B cell (primary cell): ENCODE results near the gene C3. TPM values are rescaled to one million over a fixed set of nuclear protein-coding genes. Genes with fewer than 3 reads are reported as not detected.

Experiments
- ATAC-seq: fragments of 200-7000 bp; cut with Tn5 transposase; one replicate; pipeline ENCODE4 v1.10.0; 2021; ENCODE audit warnings: low read depth, mild to moderate bottlenecking, moderate number of reproducible peaks, moderate library complexity
- CTCF ChIA-PET: fragments of 350-600 bp; sonication (Branson Sonifier 250); formaldehyde crosslinking; loops from one replicate; lab custom pipeline; 2021; ENCODE audit warnings: antibody characterized with exemption, inconsistent platforms; lab: Charles Lee
- POLR2A ChIA-PET: fragments of 350-600 bp; sonication (Branson Sonifier 250); formaldehyde crosslinking; loops from one replicate; lab custom pipeline; 2021; ENCODE audit warnings: antibody characterized with exemption; lab: Charles Lee
- DNase-seq: peaks from one replicate; pipeline ENCODE4 v3.0.0; 2013
- H2AFZ ChIP-seq: 2 replicates; pipeline ENCODE4 v1.6.1; 2012; ENCODE audit warnings: mild to moderate bottlenecking, low read depth, low read length; ENCODE audit not compliant: insufficient read depth, poor library complexity, severe bottlenecking
- H3K27ac ChIP-seq, 2 donors: 1 replicate in 1 of 2; 2 replicates in 1 of 2; pipeline ENCODE4 v1.5.1; 2012 to 2013; ENCODE audit warnings: low read length in 2 of 2, mild to moderate bottlenecking in 2 of 2, moderate library complexity in 1 of 2
- H3K27me3 ChIP-seq, 4 experiments: fragments of 200-600 bp in 1 of 4; sonication (generic) in 1 of 4; replicated peaks in 1 of 4; 1 replicate in 2 of 4; 2 replicates in 2 of 4; pipeline versions ENCODE4 v1.6.1 to v1.7.0; 2013 to 2016; ENCODE audit warnings: low read length in 3 of 4, mild to moderate bottlenecking in 2 of 4, mixed read lengths in 1 of 4, moderate library complexity in 1 of 4; ENCODE audit not compliant: insufficient read depth in 4 of 4, control insufficient read depth in 3 of 4; ENCODE audit errors: control extremely low read depth in 1 of 4
- H3K36me3 ChIP-seq, 2 experiments: replicated peaks in 1 of 2; 1 replicate in 1 of 2; 2 replicates in 1 of 2; pipeline versions ENCODE4 v1.6.1 to v1.7.1; 2013; ENCODE audit warnings: low read length in 1 of 2; ENCODE audit not compliant: insufficient read depth in 2 of 2, control insufficient read depth in 1 of 2; ENCODE audit errors: control extremely low read depth in 1 of 2, extremely low read depth in 1 of 2
- H3K4me1 ChIP-seq, 2 donors: fragments of 200-600 bp in 1 of 2; sonication (generic) in 1 of 2; 1 replicate in 1 of 2; 2 replicates in 1 of 2; pipeline versions ENCODE4 v1.5.1 to v1.6.1; 2013 to 2017; ENCODE audit warnings: low read length in 2 of 2; ENCODE audit not compliant: control insufficient read depth in 2 of 2, insufficient read depth in 2 of 2
- H3K4me2 ChIP-seq: replicated peaks from 2 replicates; pipeline ENCODE3; 2012; ENCODE audit warnings: mild to moderate bottlenecking, low read depth, low read length; ENCODE audit not compliant: poor library complexity, severe bottlenecking
- H3K4me3 ChIP-seq, 5 experiments: fragments of 200-600 bp in 1 of 5; sonication (generic) in 1 of 5; 1 replicate in 3 of 5; 2 replicates in 2 of 5; pipeline versions ENCODE4 v1.5.1 to v1.7.0; 2011 to 2016; ENCODE audit warnings: low read length in 4 of 5, mild to moderate bottlenecking in 4 of 5, low read depth in 2 of 5, control low read depth in 1 of 5, moderate library complexity in 1 of 5; ENCODE audit not compliant: insufficient read depth in 1 of 5; ENCODE audit errors: control extremely low read depth in 1 of 5, extremely low read depth in 1 of 5
- H3K79me2 ChIP-seq: fragments of 200-600 bp; sonication (generic); one replicate; pipeline ENCODE4 v1.6.0; 2016; ENCODE audit warnings: low read length; ENCODE audit not compliant: control insufficient read depth, insufficient read depth
- H3K9ac ChIP-seq: fragments of 200-600 bp; sonication (generic); 2 replicates; pipeline ENCODE4 v1.6.1; 2017; ENCODE audit warnings: mild to moderate bottlenecking, low read length, moderate library complexity
- H3K9me3 ChIP-seq, 3 donors: one replicate each; pipeline versions ENCODE4 v1.6.1 to v1.7.1; 2013; ENCODE audit warnings: low read length in 2 of 3; ENCODE audit not compliant: control insufficient read depth in 2 of 3, insufficient read depth in 1 of 3; ENCODE audit errors: control extremely low read depth in 1 of 3
- H4K20me1 ChIP-seq: 2 replicates; pipeline ENCODE4 v1.6.0; 2012; ENCODE audit warnings: mild to moderate bottlenecking, low read length; ENCODE audit not compliant: insufficient read depth, control insufficient read depth, poor library complexity, severe bottlenecking
- H3K27ac Mint-ChIP-seq: one replicate; pipeline ENCODE4 v1.8.0; 2021; ENCODE audit warnings: mixed read lengths
- H3K27me3 Mint-ChIP-seq: one replicate; pipeline ENCODE4 v1.8.0; 2021; ENCODE audit warnings: mixed read lengths
- H3K4me1 Mint-ChIP-seq: one replicate; pipeline ENCODE4 v1.8.0; 2021; ENCODE audit warnings: mixed read lengths
- H3K4me3 Mint-ChIP-seq: one replicate; pipeline ENCODE4 v1.8.0; 2021; ENCODE audit warnings: mixed read lengths
- H3K9me3 Mint-ChIP-seq: one replicate; pipeline ENCODE4 v1.8.0; 2022; ENCODE audit warnings: mixed read lengths; ENCODE audit not compliant: insufficient read depth
- CTCF ChIP-seq: fragments of 200-600 bp; IDR thresholded peaks from one replicate; pipeline ENCODE4 v1.8.0; 2022; ENCODE audit warnings: antibody characterized with exemption, mild to moderate bottlenecking
- EZH2 ChIP-seq: IDR thresholded peaks from 2 replicates; pipeline ENCODE4 v1.6.1; 2012; ENCODE audit warnings: borderline replicate concordance, low read depth, mild to moderate bottlenecking, moderate library complexity, low read length; ENCODE audit not compliant: insufficient read depth, poor library complexity, severe bottlenecking
- WGBS: methylation state at CpG from one replicate; pipeline ENCODE4 v1.1.5; 2013; ENCODE audit warnings: missing lambda C conversion rate; ENCODE audit not compliant: insufficient coverage; 5-methylcytosine and 5-hydroxymethylcytosine counted together
- intact Hi-C: fragments of 100-400 bp; cut with micrococcal nuclease; formaldehyde crosslinking; loops from one replicate; pipeline ENCODE4 v1.10.0; 2022
- polyA plus RNA-seq: library from polyadenylated mRNA; depleted of rRNA; stranded (reverse); fragments of >200 nt; gene quantifications from 2 replicates; pipeline ENCODE4 v1.2.3, GENCODE V29; 2012
- total RNA-seq, 2 donors: library from RNA; stranded (reverse); fragments of 120-200 nt in 1 of 2; gene quantifications; 1 replicate in 1 of 2; 2 replicates in 1 of 2; pipeline versions ENCODE4 v1.2.3 to v1.2.4, GENCODE V29; 2013 to 2022

C3 gene
- total and polyA plus RNA-seq, 2 donors (not counting 1 experiment from before 2014, with no cell fraction given) = 0.01 to 0.47 TPM

DNA sequence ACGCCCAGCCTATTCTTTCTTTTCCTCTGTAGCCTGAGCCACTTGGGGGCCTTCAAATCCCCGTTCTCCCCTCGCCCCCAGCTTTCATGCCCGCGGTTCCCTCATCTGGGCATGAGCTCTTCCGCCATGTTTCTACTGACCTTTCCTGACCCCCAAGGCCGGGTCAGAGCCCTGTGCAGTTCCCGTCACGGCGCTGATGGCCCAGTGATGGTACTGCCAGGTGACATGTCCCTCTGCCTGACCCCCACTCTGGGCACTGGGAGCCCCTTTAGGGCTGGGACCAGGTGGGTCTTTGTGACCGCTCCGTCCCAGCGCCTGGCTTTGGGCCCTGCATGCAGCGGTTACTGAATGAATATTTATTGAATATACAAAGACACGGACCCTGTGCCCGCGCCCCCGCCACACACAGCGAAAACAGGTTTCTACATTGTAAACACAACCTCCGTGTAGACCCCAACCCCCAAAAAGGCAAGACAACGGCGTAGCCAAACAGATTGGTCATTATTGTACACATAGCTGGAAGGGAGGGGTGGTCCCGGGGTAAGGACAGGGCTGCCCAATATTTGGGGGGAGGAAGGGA is 9.2 kb upstream of the C3 start:
- peaks cover 32% of the 10 kb centered on the region for H3K4me1 Mint-ChIP-seq
- H3K9ac ChIP-seq = no peak overlapping the region

More for the DNA sequence above, 9.2 kb upstream of the C3 start:
- TF ChIP-seq CTCF (no peak), EZH2 (no peak)
- ChIA-PET POLR2A (interaction anchor here (0.6 kb wide), 1 partner anchor 225 kb away, joined by 3 read pairs; no protein-coding TSS in a partner anchor), CTCF (interaction anchor here (1.9 kb wide), 1 partner anchor 134 kb away, joined by 7 read pairs; no protein-coding TSS in a partner anchor)
- Mint-ChIP-seq H3K9me3 (no peaks in the 10 kb centered on the region), H3K27ac (no peak overlapping the region), H3K27me3 (no peaks in the 10 kb centered on the region), H3K4me3 (no peak overlapping the region)
- Histone ChIP-seq H3K4me1 (peaks cover 19% of the 10 kb centered on the region in 2 donors), H3K79me2 (peaks cover 5% of the 10 kb centered on the region), H3K27me3 (no peaks in the 10 kb centered on the region), H3K9me3 (peaks cover 0 to 3% (median 0%) of the 10 kb centered on the region in 3 donors), H3K27ac (no peak overlapping the region), H3K4me3 (no peak overlapping the region), H3K36me3 (peaks cover 0 to 10% of the 10 kb centered on the region in 2 experiments), H2AFZ (no peak overlapping the region), H3K4me2 (no peak overlapping the region), H4K20me1 (no peaks in the 10 kb centered on the region)
- intact Hi-C loops = loop anchor here (10.0 kb wide), 1 partner anchor 55 kb away; the partner anchor contains the start of gene TNFSF14
- no peak for DNase-seq
- no peak for ATAC-seq
- WGBS = 98% methylated on average over 14 of the region's 23 CpGs
